Measurements from ENCODE around the gene ARHGAP21.

Gene ARHGAP21

GRCh38 chr10:24722131-24722675, 1.5 kb downstream of the ARHGAP21 start:
- DNase-seq: no peak

- no peak for DNase-seq
Observed at GRCh38 chr10:24721229-24722106, 2.2 kb downstream of the ARHGAP21 start.

GRCh38 chr10:24720096-24720495, 3.6 kb downstream of the ARHGAP21 start:
- no peak for DNase-seq

GRCh38 chr10:24718031-24718855, 5.4 kb downstream of the ARHGAP21 start:
- no peak for DNase-seq

- no peak for DNase-seq
Observed at GRCh38 chr10:24716295-24716694, 7.4 kb downstream of the ARHGAP21 start.

- no peak for DNase-seq
Observed at GRCh38 chr10:24715246-24715769, 8.4 kb downstream of the ARHGAP21 start.

- no peak for DNase-seq
Observed at GRCh38 chr10:24713086-24713485, 10.6 kb downstream of the ARHGAP21 start.

GRCh38 chr10:24711465-24711864, 12.2 kb downstream of the ARHGAP21 start:
- DNase-seq: no peak

GRCh38 chr10:24708081-24708480, 15.6 kb downstream of the ARHGAP21 start:
- DNase-seq: no peak

- no peak for DNase-seq
Observed at GRCh38 chr10:24707445-24707844, 16.2 kb downstream of the ARHGAP21 start.

GRCh38 chr10:24706479-24707118, 17.1 kb downstream of the ARHGAP21 start:
- no peak for DNase-seq

- DNase-seq: no peak
Observed at GRCh38 chr10:24703700-24704099, 20.0 kb downstream of the ARHGAP21 start.

- no peak for DNase-seq
Observed at GRCh38 chr10:24701447-24701846, 22.2 kb downstream of the ARHGAP21 start.

GRCh38 chr10:24700948-24701347, 22.7 kb downstream of the ARHGAP21 start:
- DNase-seq: no peak

GRCh38 chr10:24698270-24698669, 25.4 kb downstream of the ARHGAP21 start:
- DNase-seq: no peak

GRCh38 chr10:24697080-24697479, 26.6 kb downstream of the ARHGAP21 start:
- DNase-seq: no peak

GRCh38 chr10:24695452-24695851, 28.2 kb downstream of the ARHGAP21 start:
- no peak for DNase-seq

- no peak for DNase-seq
Observed at GRCh38 chr10:24694086-24694485, 29.6 kb downstream of the ARHGAP21 start.

GRCh38 chr10:24690961-24691512, 32.6 kb downstream of the ARHGAP21 start:
- no peak for DNase-seq

GRCh38 chr10:24685958-24686540, 37.6 kb downstream of the ARHGAP21 start:
- DNase-seq: no peak

GRCh38 chr10:24683554-24683953, 40.1 kb downstream of the ARHGAP21 start:
- DNase-seq: no peak

GRCh38 chr10:24681572-24682088, 42.1 kb downstream of the ARHGAP21 start:
- no peak for DNase-seq

All from NCI-H446 treated with DMSO at 0.1 percent for 48 hours (cell line).